ENCODE results near the gene DMAC2. TPM values are rescaled to one million over a fixed set of nuclear protein-coding genes. Genes with fewer than 3 reads are reported as not detected.
A peak's percentile ranks its signal among the peaks of the same experiment; 100 is the strongest.

The DMAC2 gene
- total RNA-seq, 1 donor from 2014 or later, result 28.0 TPM

- H3K4me1 Mint-ChIP-seq (ENCODE audit: low read depth), result peaks cover 21% of the 10 kb centered on the region
- no peak for DNase-seq (ENCODE audit: low spot score)
- no peak overlapping the region for H3K27ac Mint-ChIP-seq (ENCODE audit: unreplicated experiment)
- TF ChIP-seq, protein P1, sequence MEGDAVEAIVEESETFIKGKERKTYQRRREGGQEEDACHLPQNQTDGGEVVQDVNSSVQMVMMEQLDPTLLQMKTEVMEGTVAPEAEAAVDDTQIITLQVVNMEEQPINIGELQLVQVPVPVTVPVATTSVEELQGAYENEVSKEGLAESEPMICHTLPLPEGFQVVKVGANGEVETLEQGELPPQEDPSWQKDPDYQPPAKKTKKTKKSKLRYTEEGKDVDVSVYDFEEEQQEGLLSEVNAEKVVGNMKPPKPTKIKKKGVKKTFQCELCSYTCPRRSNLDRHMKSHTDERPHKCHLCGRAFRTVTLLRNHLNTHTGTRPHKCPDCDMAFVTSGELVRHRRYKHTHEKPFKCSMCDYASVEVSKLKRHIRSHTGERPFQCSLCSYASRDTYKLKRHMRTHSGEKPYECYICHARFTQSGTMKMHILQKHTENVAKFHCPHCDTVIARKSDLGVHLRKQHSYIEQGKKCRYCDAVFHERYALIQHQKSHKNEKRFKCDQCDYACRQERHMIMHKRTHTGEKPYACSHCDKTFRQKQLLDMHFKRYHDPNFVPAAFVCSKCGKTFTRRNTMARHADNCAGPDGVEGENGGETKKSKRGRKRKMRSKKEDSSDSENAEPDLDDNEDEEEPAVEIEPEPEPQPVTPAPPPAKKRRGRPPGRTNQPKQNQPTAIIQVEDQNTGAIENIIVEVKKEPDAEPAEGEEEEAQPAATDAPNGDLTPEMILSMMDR (IDR thresholded peaks at IDR 0.05), result no peak
- H3K36me3 Mint-ChIP-seq (ENCODE audit: low read depth), result no peaks in the 10 kb centered on the region
- no peaks in the 10 kb centered on the region for H3K27me3 Mint-ChIP-seq (ENCODE audit: low read depth)
- H3K9me3 Mint-ChIP-seq (ENCODE audit: low read depth), result no peaks in the 10 kb centered on the region
- H3K4me3 Mint-ChIP-seq (ENCODE audit: unreplicated experiment), result no peak overlapping the region
Measured at GRCh38 chr19:41402010-41402409, 37.7 kb downstream of the DMAC2 start.

DNA sequence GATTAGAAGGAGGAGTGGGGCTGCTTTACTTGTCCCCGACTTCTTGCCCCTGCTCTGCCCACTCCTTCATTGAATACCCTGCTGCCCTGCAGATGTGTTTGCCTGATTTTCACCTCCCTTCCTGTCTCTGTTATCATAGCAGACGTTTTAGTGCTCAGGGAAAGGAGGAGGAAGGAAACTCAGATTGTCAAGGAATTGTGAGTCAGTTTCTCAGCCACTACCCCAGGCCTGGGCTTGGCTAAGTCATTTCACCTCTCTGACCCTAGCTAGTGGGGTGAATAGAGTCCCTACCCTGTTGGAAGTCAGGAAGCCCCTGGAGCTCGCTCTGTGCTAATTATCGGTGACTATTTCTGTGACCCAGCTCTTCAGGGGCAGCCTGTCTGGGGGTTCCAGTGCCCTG lies 38.2 kb downstream of the DMAC2 start:
- Mint-ChIP-seq H3K27me3 (ENCODE audit: low read depth) (no peaks in the 10 kb centered on the region), H3K9me3 (ENCODE audit: low read depth) (no peaks in the 10 kb centered on the region), H3K36me3 (ENCODE audit: low read depth) (no peaks in the 10 kb centered on the region), H3K4me3 (ENCODE audit: unreplicated experiment) (no peak overlapping the region), H3K4me1 (ENCODE audit: low read depth) (peaks cover 25% of the 10 kb centered on the region), H3K27ac (ENCODE audit: unreplicated experiment) (no peak overlapping the region)
- no peak for DNase-seq (ENCODE audit: low spot score)
- TF ChIP-seq, protein P1 (IDR thresholded peaks at IDR 0.05), result no peak

- TF ChIP-seq, protein P1 (IDR thresholded peaks at IDR 0.05), result no peak
- no peak overlapping the region for H3K4me3 Mint-ChIP-seq (ENCODE audit: unreplicated experiment)
- peaks cover 35% of the 10 kb centered on the region for H3K4me1 Mint-ChIP-seq (ENCODE audit: low read depth)
- H3K27ac Mint-ChIP-seq (ENCODE audit: unreplicated experiment), result no peak overlapping the region
- no peaks in the 10 kb centered on the region for H3K27me3 Mint-ChIP-seq (ENCODE audit: low read depth)
- H3K36me3 Mint-ChIP-seq (ENCODE audit: low read depth), result no peaks in the 10 kb centered on the region
- no peak for DNase-seq (ENCODE audit: low spot score)
- H3K9me3 Mint-ChIP-seq (ENCODE audit: low read depth), result no peaks in the 10 kb centered on the region
Measured at GRCh38 chr19:41399525-41399924, 40.2 kb downstream of the DMAC2 start.

GRCh38 chr19:41399091-41399490 lies 40.6 kb downstream of the DMAC2 start:
- peak overlapping the region; percentile 98 for H3K4me3 Mint-ChIP-seq (ENCODE audit: unreplicated experiment)
- H3K9me3 Mint-ChIP-seq (ENCODE audit: low read depth), result no peaks in the 10 kb centered on the region
- peaks cover 35% of the 10 kb centered on the region for H3K4me1 Mint-ChIP-seq (ENCODE audit: low read depth)
- H3K27me3 Mint-ChIP-seq (ENCODE audit: low read depth), result no peaks in the 10 kb centered on the region
- H3K36me3 Mint-ChIP-seq (ENCODE audit: low read depth), result no peaks in the 10 kb centered on the region
- no peak overlapping the region for H3K27ac Mint-ChIP-seq (ENCODE audit: unreplicated experiment)
- TF ChIP-seq, protein P1 (IDR thresholded peaks at IDR 0.05), result no peak
- no peak for DNase-seq (ENCODE audit: low spot score)

DNA sequence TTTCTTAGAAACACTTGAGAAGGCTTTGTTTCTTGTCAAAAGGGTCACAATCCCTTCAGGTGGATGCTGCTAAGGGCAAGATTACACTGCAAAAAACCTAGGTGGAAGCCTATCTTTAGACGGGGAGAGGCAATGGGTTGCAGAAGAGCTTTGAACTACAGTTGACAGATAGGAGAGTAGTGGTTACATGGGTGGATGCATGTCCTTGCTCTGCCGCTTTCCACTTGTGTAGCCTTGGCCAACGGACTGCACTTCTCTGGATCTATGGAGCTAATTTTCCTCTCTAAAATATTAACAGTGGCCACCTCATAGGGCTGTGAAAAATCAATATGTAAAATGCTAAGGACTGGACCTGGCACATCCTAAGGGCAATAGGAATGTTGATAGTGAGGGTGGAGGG lies 41.1 kb downstream of the DMAC2 start:
- no peaks in the 10 kb centered on the region for H3K9me3 Mint-ChIP-seq (ENCODE audit: low read depth)
- no peaks in the 10 kb centered on the region for H3K27me3 Mint-ChIP-seq (ENCODE audit: low read depth)
- no peak overlapping the region for H3K27ac Mint-ChIP-seq (ENCODE audit: unreplicated experiment)
- DNase-seq (ENCODE audit: low spot score), result no peak
- TF ChIP-seq, protein P1 (IDR thresholded peaks at IDR 0.05), result no peak
- no peaks in the 10 kb centered on the region for H3K36me3 Mint-ChIP-seq (ENCODE audit: low read depth)
- H3K4me1 Mint-ChIP-seq (ENCODE audit: low read depth), result peaks cover 35% of the 10 kb centered on the region
- peak overlapping the region; percentile 98 for H3K4me3 Mint-ChIP-seq (ENCODE audit: unreplicated experiment)
